ENCODE results near the gene RASSF4.

Gene RASSF4

GRCh38 chr10:44920252-44920651 is 39.4 kb upstream of the RASSF4 start:
- Histone ChIP-seq H3K36me3 (ENCODE audit: control insufficient read depth, insufficient read depth, low read length) (no peaks in the 10 kb centered on the region), H3K27me3 (replicated peaks; ENCODE audit: control insufficient read depth, insufficient read depth, low read length, poor library complexity, severe bottlenecking) (no peaks in the 10 kb centered on the region)

GRCh38 chr10:44921061-44921460 is 38.5 kb upstream of the RASSF4 start:
- Histone ChIP-seq H3K27ac (ENCODE audit: insufficient read depth, low read length, poor library complexity, severe bottlenecking) (no peak overlapping the region), H3K36me3 (ENCODE audit: control insufficient read depth, insufficient read depth, low read length) (no peaks in the 10 kb centered on the region), H3K4me3 (ENCODE audit: insufficient read depth, low read depth, low read length, poor library complexity, severe bottlenecking) (no peak overlapping the region), H3K4me1 (ENCODE audit: control insufficient read depth, insufficient read depth, low read length, poor library complexity, severe bottlenecking) (no peaks in the 10 kb centered on the region), H3K27me3 (replicated peaks; ENCODE audit: control insufficient read depth, insufficient read depth, low read length, poor library complexity, severe bottlenecking) (no peaks in the 10 kb centered on the region), H3K9me3 (ENCODE audit: control insufficient read depth, low read length) (no peaks in the 10 kb centered on the region)
- DNase-seq = no peak

More at GRCh38 chr10:44920252-44920651, 39.4 kb upstream of the RASSF4 start:
- H3K9me3 ChIP-seq (ENCODE audit: control insufficient read depth, low read length) = no peaks in the 10 kb centered on the region
- no peak overlapping the region for H3K4me3 ChIP-seq (ENCODE audit: insufficient read depth, low read depth, low read length, poor library complexity, severe bottlenecking)
- no peak for DNase-seq
- H3K4me1 ChIP-seq (ENCODE audit: control insufficient read depth, insufficient read depth, low read length, poor library complexity, severe bottlenecking) = no peaks in the 10 kb centered on the region
- no peak overlapping the region for H3K27ac ChIP-seq (ENCODE audit: insufficient read depth, low read length, poor library complexity, severe bottlenecking)

- H3K4me3 ChIP-seq (ENCODE audit: insufficient read depth, low read depth, low read length, poor library complexity, severe bottlenecking) = no peak overlapping the region
Measured at GRCh38 chr10:44921506-44921905, 38.1 kb upstream of the RASSF4 start.

GRCh38 chr10:44922021-44922420 is 37.6 kb upstream of the RASSF4 start:
- DNase-seq = no peak
- Histone ChIP-seq H3K27me3 (replicated peaks; ENCODE audit: control insufficient read depth, insufficient read depth, low read length, poor library complexity, severe bottlenecking) (no peaks in the 10 kb centered on the region), H3K36me3 (ENCODE audit: control insufficient read depth, insufficient read depth, low read length) (no peaks in the 10 kb centered on the region), H3K4me3 (ENCODE audit: insufficient read depth, low read depth, low read length, poor library complexity, severe bottlenecking) (no peak overlapping the region), H3K9me3 (ENCODE audit: control insufficient read depth, low read length) (no peaks in the 10 kb centered on the region), H3K27ac (ENCODE audit: insufficient read depth, low read length, poor library complexity, severe bottlenecking) (no peak overlapping the region), H3K4me1 (ENCODE audit: control insufficient read depth, insufficient read depth, low read length, poor library complexity, severe bottlenecking) (no peaks in the 10 kb centered on the region)

More at GRCh38 chr10:44921506-44921905, 38.1 kb upstream of the RASSF4 start:
- no peaks in the 10 kb centered on the region for H3K9me3 ChIP-seq (ENCODE audit: control insufficient read depth, low read length)
- no peak for DNase-seq
- H3K27ac ChIP-seq (ENCODE audit: insufficient read depth, low read length, poor library complexity, severe bottlenecking) = no peak overlapping the region
- no peaks in the 10 kb centered on the region for H3K4me1 ChIP-seq (ENCODE audit: control insufficient read depth, insufficient read depth, low read length, poor library complexity, severe bottlenecking)
- H3K27me3 ChIP-seq (replicated peaks; ENCODE audit: control insufficient read depth, insufficient read depth, low read length, poor library complexity, severe bottlenecking) = no peaks in the 10 kb centered on the region
- no peaks in the 10 kb centered on the region for H3K36me3 ChIP-seq (ENCODE audit: control insufficient read depth, insufficient read depth, low read length)

- H3K4me3 ChIP-seq (ENCODE audit: insufficient read depth, low read depth, low read length, poor library complexity, severe bottlenecking) = no peak overlapping the region
- no peaks in the 10 kb centered on the region for H3K9me3 ChIP-seq (ENCODE audit: control insufficient read depth, low read length)
- no peaks in the 10 kb centered on the region for H3K4me1 ChIP-seq (ENCODE audit: control insufficient read depth, insufficient read depth, low read length, poor library complexity, severe bottlenecking)
- H3K27ac ChIP-seq (ENCODE audit: insufficient read depth, low read length, poor library complexity, severe bottlenecking) = no peak overlapping the region
- no peaks in the 10 kb centered on the region for H3K27me3 ChIP-seq (replicated peaks; ENCODE audit: control insufficient read depth, insufficient read depth, low read length, poor library complexity, severe bottlenecking)
- no peaks in the 10 kb centered on the region for H3K36me3 ChIP-seq (ENCODE audit: control insufficient read depth, insufficient read depth, low read length)
- no peak for DNase-seq
Measured at GRCh38 chr10:44922796-44923545, 36.6 kb upstream of the RASSF4 start.

- Histone ChIP-seq H3K4me1 (ENCODE audit: control insufficient read depth, insufficient read depth, low read length, poor library complexity, severe bottlenecking) (no peaks in the 10 kb centered on the region), H3K4me3 (ENCODE audit: insufficient read depth, low read depth, low read length, poor library complexity, severe bottlenecking) (no peak overlapping the region), H3K9me3 (ENCODE audit: control insufficient read depth, low read length) (no peaks in the 10 kb centered on the region), H3K36me3 (ENCODE audit: control insufficient read depth, insufficient read depth, low read length) (no peaks in the 10 kb centered on the region), H3K27me3 (replicated peaks; ENCODE audit: control insufficient read depth, insufficient read depth, low read length, poor library complexity, severe bottlenecking) (no peaks in the 10 kb centered on the region), H3K27ac (ENCODE audit: insufficient read depth, low read length, poor library complexity, severe bottlenecking) (no peak overlapping the region)
- DNase-seq = no peak
Measured at GRCh38 chr10:44923611-44924010, 36.0 kb upstream of the RASSF4 start.

GRCh38 chr10:44924261-44925040 is 35.2 kb upstream of the RASSF4 start:
- no peak for DNase-seq
- no peaks in the 10 kb centered on the region for H3K27me3 ChIP-seq (replicated peaks; ENCODE audit: control insufficient read depth, insufficient read depth, low read length, poor library complexity, severe bottlenecking)

GRCh38 chr10:44925224-44925623 is 34.4 kb upstream of the RASSF4 start:
- Histone ChIP-seq H3K36me3 (ENCODE audit: control insufficient read depth, insufficient read depth, low read length) (no peaks in the 10 kb centered on the region), H3K4me1 (ENCODE audit: control insufficient read depth, insufficient read depth, low read length, poor library complexity, severe bottlenecking) (no peaks in the 10 kb centered on the region), H3K4me3 (ENCODE audit: insufficient read depth, low read depth, low read length, poor library complexity, severe bottlenecking) (no peak overlapping the region), H3K27me3 (replicated peaks; ENCODE audit: control insufficient read depth, insufficient read depth, low read length, poor library complexity, severe bottlenecking) (no peaks in the 10 kb centered on the region), H3K9me3 (ENCODE audit: control insufficient read depth, low read length) (no peaks in the 10 kb centered on the region), H3K27ac (ENCODE audit: insufficient read depth, low read length, poor library complexity, severe bottlenecking) (no peak overlapping the region)
- DNase-seq = no peak

More at GRCh38 chr10:44924261-44925040, 35.2 kb upstream of the RASSF4 start:
- no peak overlapping the region for H3K4me3 ChIP-seq (ENCODE audit: insufficient read depth, low read depth, low read length, poor library complexity, severe bottlenecking)
- no peaks in the 10 kb centered on the region for H3K36me3 ChIP-seq (ENCODE audit: control insufficient read depth, insufficient read depth, low read length)
- no peaks in the 10 kb centered on the region for H3K9me3 ChIP-seq (ENCODE audit: control insufficient read depth, low read length)
- H3K27ac ChIP-seq (ENCODE audit: insufficient read depth, low read length, poor library complexity, severe bottlenecking) = no peak overlapping the region
- H3K4me1 ChIP-seq (ENCODE audit: control insufficient read depth, insufficient read depth, low read length, poor library complexity, severe bottlenecking) = no peaks in the 10 kb centered on the region

- Histone ChIP-seq H3K9me3 (ENCODE audit: control insufficient read depth, low read length) (no peaks in the 10 kb centered on the region), H3K36me3 (ENCODE audit: control insufficient read depth, insufficient read depth, low read length) (no peaks in the 10 kb centered on the region), H3K4me1 (ENCODE audit: control insufficient read depth, insufficient read depth, low read length, poor library complexity, severe bottlenecking) (no peaks in the 10 kb centered on the region), H3K4me3 (ENCODE audit: insufficient read depth, low read depth, low read length, poor library complexity, severe bottlenecking) (no peak overlapping the region), H3K27ac (ENCODE audit: insufficient read depth, low read length, poor library complexity, severe bottlenecking) (no peak overlapping the region), H3K27me3 (replicated peaks; ENCODE audit: control insufficient read depth, insufficient read depth, low read length, poor library complexity, severe bottlenecking) (no peaks in the 10 kb centered on the region)
- DNase-seq = no peak
Measured at GRCh38 chr10:44925811-44926750, 33.5 kb upstream of the RASSF4 start.

Data from effector memory CD4-positive, alpha-beta T cell (primary cell).